Lung microvascular endothelial cell (primary cell): ENCODE results near the gene KIRREL2. TPM values are rescaled to one million over a fixed set of nuclear protein-coding genes. Genes with fewer than 3 reads are reported as not detected.
"Not testable (repeated sequence)": the region's sequence is repeated elsewhere in the genome, so short reads cannot be mapped to it uniquely, and the experiment has no call there.

Experiments
- DNase-seq, 2 donors: peaks; one replicate each; pipeline versions ENCODE4 v3.0.0 to v3.0.0-alpha.2; 2010; ENCODE audit warnings: low read depth in 2 of 2
- total RNA-seq: library from RNA; depleted of rRNA; stranded (reverse); fragments of >200 nt; gene quantifications from 2 replicates; pipeline ENCODE4 v1.2.1, GENCODE V29; 2014

Gene KIRREL2
- total RNA-seq, 1 donor from 2014 or later, result not detected

- peak; percentile 73 to 74 for DNase-seq
Observed at GRCh38 chr19:35869327-35870123, 12.8 kb downstream of the KIRREL2 start.

GRCh38 chr19:35870124-35870736, 13.5 kb downstream of the KIRREL2 start:
- not testable (repeated sequence) for DNase-seq

GRCh38 chr19:35870798-35871197, 14.1 kb downstream of the KIRREL2 start:
- DNase-seq, result no peak

- DNase-seq, result no peak
Observed at GRCh38 chr19:35871611-35872010, 14.9 kb downstream of the KIRREL2 start.

- DNase-seq, result no peak
Observed at GRCh38 chr19:35872180-35872579, 15.5 kb downstream of the KIRREL2 start.

GRCh38 chr19:35874392-35874930, 17.8 kb downstream of the KIRREL2 start:
- no peak for DNase-seq

- DNase-seq, result no peak
Observed at GRCh38 chr19:35879068-35879467, 22.4 kb downstream of the KIRREL2 start.

- peak; percentile 85 to 90 for DNase-seq
Observed at GRCh38 chr19:35879770-35880317, 23.1 kb downstream of the KIRREL2 start.

GRCh38 chr19:35882114-35882832, 25.6 kb downstream of the KIRREL2 start:
- DNase-seq, result peak; percentile 75 to 86

GRCh38 chr19:35883882-35884281, 27.2 kb downstream of the KIRREL2 start:
- DNase-seq, result no peak

GRCh38 chr19:35885225-35885738, 28.6 kb downstream of the KIRREL2 start:
- DNase-seq, result no peak

- DNase-seq, result no peak
Observed at GRCh38 chr19:35885904-35886303, 29.2 kb downstream of the KIRREL2 start.

- DNase-seq, result no peak
Observed at GRCh38 chr19:35887197-35887596, 30.5 kb downstream of the KIRREL2 start.

- no peak for DNase-seq
Observed at GRCh38 chr19:35888398-35888797, 31.7 kb downstream of the KIRREL2 start.

GRCh38 chr19:35889370-35890112, 32.8 kb downstream of the KIRREL2 start:
- DNase-seq, result no peak

GRCh38 chr19:35890113-35890650, 33.5 kb downstream of the KIRREL2 start:
- no peak for DNase-seq

- not testable (repeated sequence) for DNase-seq
Observed at GRCh38 chr19:35891819-35892218, 35.1 kb downstream of the KIRREL2 start.

GRCh38 chr19:35894342-35894741, 37.6 kb downstream of the KIRREL2 start:
- no peak for DNase-seq

GRCh38 chr19:35895911-35896642, 39.4 kb downstream of the KIRREL2 start:
- DNase-seq, result no peak

- DNase-seq, result no peak
Observed at GRCh38 chr19:35896643-35897040, 39.9 kb downstream of the KIRREL2 start.
